Tibial nerve (tissue), 4 donors: ENCODE results near the gene TMEM147.

Experiments
- EP300 ChIP-seq, 2 donors: sonication (generic); formaldehyde crosslinking; IDR thresholded peaks; one replicate each; pipeline ENCODE4 v1.6.1; 2017; ENCODE audit warnings: antibody characterized with exemption in 2 of 2, mild to moderate bottlenecking in 1 of 2
- TF ChIP-seq, protein P1 (sequence below), 5 experiments: fragments of 200-600 bp in 3 of 5; fragments of 450-650 bp in 2 of 5; sonication (generic) in 3 of 5; IDR thresholded peaks; one replicate each; pipeline ENCODE4 v1.5.1; 2016 to 2019; ENCODE audit warnings: antibody characterized with exemption in 5 of 5, mild to moderate bottlenecking in 3 of 5, moderate library complexity in 2 of 5

DNA sequence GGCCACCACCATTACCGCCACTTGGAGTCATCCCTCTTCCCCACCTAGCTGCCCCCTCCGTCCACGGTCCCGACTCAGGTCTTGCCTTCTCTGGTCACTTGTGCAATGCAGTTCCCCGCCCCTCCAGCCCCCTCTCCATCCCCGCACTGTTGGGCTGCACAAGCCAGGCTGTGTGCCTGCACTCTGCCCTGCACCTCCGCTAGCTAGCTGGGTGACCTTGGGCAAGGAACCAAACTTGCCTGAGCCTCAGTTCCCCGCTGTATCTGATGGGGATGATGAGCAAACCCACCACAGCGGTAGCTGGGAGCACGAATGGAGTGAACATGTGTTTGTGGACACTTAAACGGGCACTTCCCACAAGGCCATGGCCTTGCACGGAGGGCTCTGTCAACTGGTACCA lies 5.6 kb upstream of the TMEM147 start:
- no peak for TF ChIP-seq EP300 (IDR thresholded peaks at IDR 0.05)
- TF ChIP-seq, protein P1, sequence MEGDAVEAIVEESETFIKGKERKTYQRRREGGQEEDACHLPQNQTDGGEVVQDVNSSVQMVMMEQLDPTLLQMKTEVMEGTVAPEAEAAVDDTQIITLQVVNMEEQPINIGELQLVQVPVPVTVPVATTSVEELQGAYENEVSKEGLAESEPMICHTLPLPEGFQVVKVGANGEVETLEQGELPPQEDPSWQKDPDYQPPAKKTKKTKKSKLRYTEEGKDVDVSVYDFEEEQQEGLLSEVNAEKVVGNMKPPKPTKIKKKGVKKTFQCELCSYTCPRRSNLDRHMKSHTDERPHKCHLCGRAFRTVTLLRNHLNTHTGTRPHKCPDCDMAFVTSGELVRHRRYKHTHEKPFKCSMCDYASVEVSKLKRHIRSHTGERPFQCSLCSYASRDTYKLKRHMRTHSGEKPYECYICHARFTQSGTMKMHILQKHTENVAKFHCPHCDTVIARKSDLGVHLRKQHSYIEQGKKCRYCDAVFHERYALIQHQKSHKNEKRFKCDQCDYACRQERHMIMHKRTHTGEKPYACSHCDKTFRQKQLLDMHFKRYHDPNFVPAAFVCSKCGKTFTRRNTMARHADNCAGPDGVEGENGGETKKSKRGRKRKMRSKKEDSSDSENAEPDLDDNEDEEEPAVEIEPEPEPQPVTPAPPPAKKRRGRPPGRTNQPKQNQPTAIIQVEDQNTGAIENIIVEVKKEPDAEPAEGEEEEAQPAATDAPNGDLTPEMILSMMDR (IDR thresholded peaks at IDR 0.05) = no peak
